Measurements from ENCODE around the gene PLEKHG3. TPM values are rescaled to one million over a fixed set of nuclear protein-coding genes. Genes with fewer than 3 reads are reported as not detected.
A peak's percentile ranks its signal among the peaks of the same experiment; 100 is the strongest.

PLEKHG3 gene
- total and polyA plus RNA-seq, 12 donors, result 2.7 to 11.7 (median 8.9) TPM

GRCh38 chr14:64759555-64759938 is 55.3 kb downstream of the PLEKHG3 start:
- H3K4me3 ChIP-seq, result no peak overlapping the region
- H3K36me3 ChIP-seq (replicated peaks in 1 of 2), result no peaks in the 10 kb centered on the region
- intact Hi-C loops (cut with DNase I), result no loop called here
- no peak for DNase-seq
- H3K4me1 ChIP-seq (replicated peaks in 1 of 2), result peaks cover 10 to 32% of the 10 kb centered on the region in 2 donors
- TF ChIP-seq POLR2A (IDR thresholded peaks at IDR 0.05), result no peak
- TF ChIP-seq, protein P1, sequence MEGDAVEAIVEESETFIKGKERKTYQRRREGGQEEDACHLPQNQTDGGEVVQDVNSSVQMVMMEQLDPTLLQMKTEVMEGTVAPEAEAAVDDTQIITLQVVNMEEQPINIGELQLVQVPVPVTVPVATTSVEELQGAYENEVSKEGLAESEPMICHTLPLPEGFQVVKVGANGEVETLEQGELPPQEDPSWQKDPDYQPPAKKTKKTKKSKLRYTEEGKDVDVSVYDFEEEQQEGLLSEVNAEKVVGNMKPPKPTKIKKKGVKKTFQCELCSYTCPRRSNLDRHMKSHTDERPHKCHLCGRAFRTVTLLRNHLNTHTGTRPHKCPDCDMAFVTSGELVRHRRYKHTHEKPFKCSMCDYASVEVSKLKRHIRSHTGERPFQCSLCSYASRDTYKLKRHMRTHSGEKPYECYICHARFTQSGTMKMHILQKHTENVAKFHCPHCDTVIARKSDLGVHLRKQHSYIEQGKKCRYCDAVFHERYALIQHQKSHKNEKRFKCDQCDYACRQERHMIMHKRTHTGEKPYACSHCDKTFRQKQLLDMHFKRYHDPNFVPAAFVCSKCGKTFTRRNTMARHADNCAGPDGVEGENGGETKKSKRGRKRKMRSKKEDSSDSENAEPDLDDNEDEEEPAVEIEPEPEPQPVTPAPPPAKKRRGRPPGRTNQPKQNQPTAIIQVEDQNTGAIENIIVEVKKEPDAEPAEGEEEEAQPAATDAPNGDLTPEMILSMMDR (IDR thresholded peaks at IDR 0.05), result no peak
- H3K27me3 ChIP-seq, result no peaks in the 10 kb centered on the region
- peak overlapping the region in 2 of 5 donors; percentile 57 to 64 for H3K27ac ChIP-seq
- H3K9me3 ChIP-seq (replicated peaks in 1 of 3), result no peaks in the 10 kb centered on the region
- 87 to 94% (median 91%) methylated on average over 3 to 6 of the region's 6 CpGs for WGBS, 4 donors

DNA sequence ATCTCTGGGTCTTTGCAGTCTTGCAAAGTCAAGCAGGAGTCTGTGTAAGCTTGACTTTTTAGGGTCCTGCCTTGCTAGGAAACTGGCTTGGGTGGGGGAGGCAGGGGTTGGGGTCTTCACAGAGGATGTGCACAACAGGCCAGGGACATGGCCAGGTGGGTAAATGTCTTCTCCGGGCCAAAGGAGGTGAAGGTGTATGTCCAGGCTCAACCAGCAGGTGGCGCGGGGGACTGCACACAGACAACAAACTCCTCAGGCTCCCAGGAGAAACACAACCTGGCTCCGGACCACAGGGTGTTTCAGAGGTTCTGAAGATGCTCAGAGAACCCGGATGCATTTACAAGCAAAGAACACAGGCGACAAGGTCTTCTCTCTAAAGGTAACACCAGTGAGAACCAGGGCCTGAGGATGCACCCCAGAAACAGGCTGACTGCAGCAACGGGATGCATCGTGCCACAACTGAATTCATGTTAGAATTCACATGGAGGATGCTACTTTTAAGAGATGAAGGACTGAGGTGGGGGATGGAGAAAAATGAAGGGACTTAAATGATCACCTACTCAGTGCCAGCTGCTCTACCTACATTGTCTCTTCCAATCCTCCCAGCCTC is 56.0 kb downstream of the PLEKHG3 start:
- no peak overlapping the region for H3K27ac ChIP-seq
- H3K4me1 ChIP-seq (replicated peaks in 1 of 2), result peaks cover 10 to 37% of the 10 kb centered on the region in 2 donors
- H3K27me3 ChIP-seq, result no peaks in the 10 kb centered on the region
- H3K36me3 ChIP-seq (replicated peaks in 1 of 2), result no peaks in the 10 kb centered on the region
- TF ChIP-seq, protein P1 (IDR thresholded peaks at IDR 0.05), result peak; percentile 52 to 65 (median 63)
- TF ChIP-seq POLR2A (IDR thresholded peaks at IDR 0.05), result no peak
- no peak overlapping the region for H3K4me3 ChIP-seq
- 55 to 62% (median 59%) methylated on average over 7 to 8 of the region's 8 CpGs for WGBS, 4 donors
- intact Hi-C loops (cut with DNase I), result loop anchor here (5.0 to 10.0 kb wide), 3 partner anchors 83 to 415 kb away; no protein-coding TSS in a partner anchor
- peak; percentile 31 to 91 (median 68) for DNase-seq
- no peaks in the 10 kb centered on the region for H3K9me3 ChIP-seq (replicated peaks in 1 of 3)

GRCh38 chr14:64760916-64761315 is 56.7 kb downstream of the PLEKHG3 start:
- Histone ChIP-seq H3K27me3 (no peaks in the 10 kb centered on the region), H3K4me1 (replicated peaks in 1 of 2) (peaks cover 10 to 37% of the 10 kb centered on the region in 2 donors), H3K27ac (peak overlapping the region in 2 of 5 donors; percentile 81 to 88), H3K36me3 (replicated peaks in 1 of 2) (no peaks in the 10 kb centered on the region), H3K4me3 (no peak overlapping the region), H3K9me3 (replicated peaks in 1 of 3) (no peaks in the 10 kb centered on the region)
- no peak for DNase-seq
- 65 to 80% (median 71%) methylated on average over 5 of the region's 5 CpGs for WGBS, 4 donors
- TF ChIP-seq POLR2A (IDR thresholded peaks at IDR 0.05), result no peak
- TF ChIP-seq, protein P1 (IDR thresholded peaks at IDR 0.05), result no peak
- intact Hi-C loops (cut with DNase I), result loop anchor here (5.0 to 10.0 kb wide), 3 partner anchors 84 to 416 kb away; no protein-coding TSS in a partner anchor

DNA sequence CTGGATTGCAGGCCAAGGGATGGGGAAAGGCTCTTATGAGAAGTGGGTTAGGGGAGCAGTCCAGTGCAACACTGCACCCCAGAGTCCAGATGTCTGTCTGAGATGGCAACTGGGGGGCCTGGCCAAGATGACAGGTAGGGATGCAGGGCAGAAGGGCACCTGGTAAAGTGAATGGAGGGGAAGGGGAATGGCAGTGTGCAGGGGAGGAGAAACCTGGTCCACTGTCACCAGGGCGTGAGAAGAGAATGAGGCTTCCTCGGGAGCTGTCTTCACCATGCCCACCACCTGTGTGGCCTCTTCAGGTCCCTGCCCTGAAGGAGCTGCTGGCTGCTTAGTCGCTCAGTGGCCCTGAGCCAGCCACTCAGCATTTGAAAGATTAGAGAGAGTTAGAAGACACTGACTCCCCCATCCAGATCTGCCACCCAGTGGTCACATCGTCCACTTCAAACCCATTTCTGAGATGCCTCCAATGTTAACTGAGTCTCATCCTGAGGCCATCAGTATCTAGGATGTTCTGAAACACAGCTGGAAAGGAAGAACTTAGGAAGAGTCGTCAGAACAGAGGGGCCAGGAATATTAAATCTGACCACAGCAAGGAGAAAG is 57.3 kb downstream of the PLEKHG3 start:
- H3K9me3 ChIP-seq (replicated peaks in 1 of 3), result no peaks in the 10 kb centered on the region
- peak in 2 of 7 donors; percentile 24 to 61 for DNase-seq
- no peak for TF ChIP-seq POLR2A (IDR thresholded peaks at IDR 0.05)
- TF ChIP-seq, protein P1 (IDR thresholded peaks at IDR 0.05), result peak in 1 of 6 experiments; percentile 21
- 10 to 26% (median 20%) methylated on average over 4 to 5 of the region's 5 CpGs for WGBS, 4 donors
- peaks cover 10 to 37% of the 10 kb centered on the region in 2 donors for H3K4me1 ChIP-seq (replicated peaks in 1 of 2)
- H3K4me3 ChIP-seq, result no peak overlapping the region
- intact Hi-C loops (cut with DNase I), result loop anchor here (5.0 to 10.0 kb wide), 3 partner anchors 84 to 417 kb away; no protein-coding TSS in a partner anchor
- H3K27ac ChIP-seq, result peak overlapping the region in 4 of 5 donors; percentile 16 to 88 (median 56)
- no peaks in the 10 kb centered on the region for H3K27me3 ChIP-seq
- H3K36me3 ChIP-seq (replicated peaks in 1 of 2), result no peaks in the 10 kb centered on the region
